ENCODE measurements around the gene GPR35.

Gene GPR35, protein sequence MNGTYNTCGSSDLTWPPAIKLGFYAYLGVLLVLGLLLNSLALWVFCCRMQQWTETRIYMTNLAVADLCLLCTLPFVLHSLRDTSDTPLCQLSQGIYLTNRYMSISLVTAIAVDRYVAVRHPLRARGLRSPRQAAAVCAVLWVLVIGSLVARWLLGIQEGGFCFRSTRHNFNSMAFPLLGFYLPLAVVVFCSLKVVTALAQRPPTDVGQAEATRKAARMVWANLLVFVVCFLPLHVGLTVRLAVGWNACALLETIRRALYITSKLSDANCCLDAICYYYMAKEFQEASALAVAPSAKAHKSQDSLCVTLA

DNA sequence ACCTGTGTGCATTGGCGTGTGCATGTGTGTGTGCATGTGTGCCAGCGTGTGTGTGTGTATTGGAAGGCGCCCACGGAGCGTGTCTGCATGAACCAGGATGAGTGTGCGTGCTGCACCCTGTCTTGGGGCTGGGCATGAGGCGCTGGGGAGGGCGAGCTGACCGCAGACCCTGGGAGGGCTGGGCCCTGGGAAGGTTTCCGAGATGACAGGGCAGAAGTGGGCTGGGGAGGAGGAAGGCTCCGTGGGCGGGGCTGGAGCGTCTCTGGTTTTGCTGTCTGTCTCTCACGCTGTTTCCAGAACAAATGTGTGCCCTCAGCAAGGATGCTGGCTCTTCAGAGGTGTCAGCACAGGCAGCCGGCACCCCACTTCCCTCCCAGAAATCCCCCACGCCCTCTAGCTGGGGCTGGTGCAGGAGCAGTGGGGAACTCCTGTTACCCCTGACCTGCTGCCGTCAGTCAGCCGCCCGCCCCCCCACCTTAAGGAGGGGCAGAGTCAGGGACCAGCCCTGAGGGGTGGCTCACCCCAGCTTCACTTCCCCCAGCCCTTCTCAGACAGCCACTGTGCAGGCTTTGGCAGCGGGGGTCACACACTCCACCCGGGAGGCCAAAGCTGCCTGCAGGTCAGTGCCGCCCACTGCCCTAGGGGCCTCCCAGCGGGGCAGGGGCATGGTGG is at the start of gene GPR35:
Gene GPR35 (plus strand): TSS at position 531 of the 672 bp plus-strand sequence. CDS start 4,473 bp downstream, outside the sequence.
- no peak within 1 kb of the TSS for H3K4me3 ChIP-seq
- H3K4me2 ChIP-seq, result peak within 1 kb of the TSS; percentile 86
- peaks cover under 1% of the 10 kb centered on the region; the same call in 1 of the 2 replicates for H3K36me3 ChIP-seq
- peak within 1 kb of the TSS; percentile 81 for H3K27ac ChIP-seq
- no peaks in the 10 kb centered on the region for H3K9me3 ChIP-seq
- H4K20me1 ChIP-seq, result peaks cover 8% of the 10 kb centered on the region; the same call in 1 of the 2 replicates
- TF ChIP-seq Cebpa-rat (IDR thresholded peaks at IDR 0.05), result no peak
- no peaks in the 10 kb centered on the region for H3K27me3 ChIP-seq
- H3K9ac ChIP-seq, result 0 out of 2 replicates have a peak within 1 kb of the TSS, but pooled peaks have one; percentile 39
- H3K4me1 ChIP-seq, result peaks cover 81% of the 10 kb centered on the region

DNA sequence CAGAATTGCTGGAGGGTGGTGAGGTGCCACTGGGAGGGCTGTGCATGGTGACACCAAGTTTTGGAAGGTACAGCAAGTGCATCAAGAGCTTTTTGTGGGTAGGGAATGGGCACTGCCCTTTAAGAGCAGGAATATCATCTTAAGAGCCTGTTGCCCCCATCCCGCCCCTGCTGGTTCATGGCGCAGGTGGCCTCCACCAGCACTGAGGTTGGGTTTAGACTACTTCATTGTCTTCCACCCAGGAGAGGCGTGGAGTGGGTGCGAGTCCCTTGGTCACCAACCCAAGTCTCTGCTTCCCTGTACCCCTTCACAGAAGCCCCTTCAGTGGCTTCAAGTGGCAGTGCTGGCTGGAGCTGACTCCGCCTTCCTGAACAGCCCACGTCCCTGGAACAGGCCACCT is 49.2 kb upstream of the GPR35 start:
- no peak for TF ChIP-seq Cebpa-rat (IDR thresholded peaks at IDR 0.05)
- no peak overlapping the region for H3K4me3 ChIP-seq
- H3K4me2 ChIP-seq, result no peak overlapping the region
- peaks cover 20% of the 10 kb centered on the region for H3K4me1 ChIP-seq
- H3K9me3 ChIP-seq, result 0 out of 2 replicates have a peak, but pooled peaks cover 3% of the 10 kb centered on the region
- no peaks in the 10 kb centered on the region for H3K27me3 ChIP-seq
- H3K9ac ChIP-seq, result no peak overlapping the region
- H3K36me3 ChIP-seq, result peaks cover 97% of the 10 kb centered on the region
- peaks cover 95% of the 10 kb centered on the region for H4K20me1 ChIP-seq
- no peak overlapping the region for H3K27ac ChIP-seq

DNA sequence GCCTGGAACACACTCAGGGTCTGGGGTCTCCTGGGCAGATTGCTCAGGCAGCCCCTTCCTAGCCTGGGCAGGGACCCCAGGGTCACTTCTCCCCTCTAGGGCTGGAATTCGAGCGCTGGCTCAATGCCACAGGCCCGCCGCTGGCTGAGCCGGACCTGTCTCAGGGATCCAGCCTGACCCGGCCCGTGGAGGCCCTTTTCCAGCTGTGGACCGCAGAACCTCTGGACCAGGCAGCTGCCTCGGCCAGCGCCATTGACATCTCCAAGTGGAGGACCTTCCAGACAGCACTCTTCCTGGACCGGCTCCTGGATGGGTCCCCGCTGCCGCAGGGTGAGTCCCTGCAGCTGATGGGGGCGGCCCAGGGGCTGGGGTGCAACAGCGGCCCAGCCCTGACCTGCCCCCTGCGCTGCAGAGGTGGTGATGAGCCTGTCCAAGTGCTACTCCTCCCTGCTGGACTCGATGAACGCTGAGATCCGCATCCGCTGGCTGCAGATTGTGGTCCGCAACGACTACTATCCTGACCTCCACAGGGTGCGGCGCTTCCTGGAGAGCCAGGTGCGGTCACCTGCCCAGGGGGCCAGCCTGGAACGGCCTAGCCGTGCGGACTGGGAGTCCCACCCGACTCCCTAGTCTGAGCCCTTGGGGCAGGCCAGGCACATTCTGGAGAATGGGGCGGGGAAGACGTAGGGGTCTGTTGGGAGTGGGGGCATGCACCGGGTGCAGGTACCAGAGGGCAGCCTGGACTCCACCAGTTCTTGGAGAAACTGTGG is 48.7 kb upstream of the GPR35 start:
- Histone ChIP-seq H3K9me3 (peaks cover 9% of the 10 kb centered on the region), H3K4me2 (no peak overlapping the region), H3K9ac (no peak overlapping the region), H3K4me1 (peaks cover 14% of the 10 kb centered on the region), H3K27me3 (no peaks in the 10 kb centered on the region), H3K27ac (no peak overlapping the region), H3K4me3 (no peak overlapping the region), H3K36me3 (peaks cover 100% of the 10 kb centered on the region), H4K20me1 (peaks cover 90% of the 10 kb centered on the region)
- no peak for TF ChIP-seq Cebpa-rat (IDR thresholded peaks at IDR 0.05)

DNA sequence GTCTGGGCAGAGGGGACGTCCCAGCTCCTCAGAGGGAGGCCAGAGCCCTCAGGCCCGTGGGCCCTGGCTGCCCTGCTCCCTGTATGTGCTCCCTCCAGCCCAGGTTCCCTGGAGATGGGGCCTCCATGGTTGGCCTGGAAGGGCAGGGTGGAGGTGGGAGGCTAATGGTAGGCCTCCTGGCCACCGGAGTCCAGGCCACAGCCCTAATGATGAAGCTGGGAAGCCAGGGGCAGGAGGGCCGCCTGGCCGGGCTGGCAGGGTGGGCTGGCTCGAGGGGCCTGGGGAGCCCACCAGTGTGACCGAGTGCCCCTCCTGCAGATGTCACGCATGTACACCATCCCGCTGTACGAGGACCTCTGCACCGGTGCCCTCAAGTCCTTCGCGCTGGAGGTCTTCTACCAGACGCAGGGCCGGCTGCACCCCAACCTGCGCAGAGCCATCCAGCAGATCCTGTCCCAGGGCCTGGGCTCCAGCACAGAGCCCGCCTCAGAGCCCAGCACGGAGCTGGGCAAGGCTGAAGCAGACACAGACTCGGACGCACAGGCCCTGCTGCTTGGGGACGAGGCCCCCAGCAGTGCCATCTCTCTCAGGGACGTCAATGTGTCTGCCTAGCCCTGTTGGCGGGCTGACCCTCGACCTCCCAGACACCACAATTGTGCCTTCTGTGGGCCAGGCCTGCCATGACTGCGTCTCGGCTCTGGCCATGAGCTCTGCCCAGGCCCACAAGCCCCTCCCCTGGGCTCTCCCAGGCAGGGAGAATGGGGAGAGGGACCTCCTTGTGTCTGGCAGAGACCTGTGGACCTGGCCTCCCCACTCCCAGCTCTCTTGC is 47.8 kb upstream of the GPR35 start:
- Histone ChIP-seq H3K27me3 (no peaks in the 10 kb centered on the region), H3K27ac (0 out of 2 replicates have a peak overlapping the region, but pooled peaks have one; percentile 11), H3K9me3 (peaks cover 11% of the 10 kb centered on the region), H4K20me1 (peaks cover 81% of the 10 kb centered on the region), H3K9ac (no peak overlapping the region), H3K36me3 (peaks cover 96% of the 10 kb centered on the region), H3K4me2 (no peak overlapping the region), H3K4me3 (no peak overlapping the region), H3K4me1 (peaks cover 21% of the 10 kb centered on the region)
- TF ChIP-seq Cebpa-rat (IDR thresholded peaks at IDR 0.05), result no peak

DNA sequence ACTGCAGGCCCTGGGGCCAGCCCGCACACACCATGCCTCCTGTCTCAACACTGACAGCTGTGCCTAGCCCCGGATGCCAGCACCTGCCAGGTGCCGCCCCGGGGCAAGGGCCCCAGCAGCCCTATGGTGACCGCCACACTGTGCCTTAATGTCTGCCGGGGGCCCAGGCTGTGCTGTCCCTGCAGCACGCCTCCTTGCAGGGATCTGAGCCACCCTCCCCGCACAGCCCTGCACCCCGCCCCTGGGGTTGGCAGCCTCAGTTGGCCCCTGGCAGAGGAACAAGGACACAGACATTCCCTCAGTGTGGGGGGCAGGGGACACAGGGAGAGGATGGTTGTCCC is 47.2 kb upstream of the GPR35 start:
- Histone ChIP-seq H3K9me3 (peaks cover 11% of the 10 kb centered on the region), H4K20me1 (peaks cover 75% of the 10 kb centered on the region), H3K9ac (no peak overlapping the region), H3K27ac (0 out of 2 replicates have a peak overlapping the region, but pooled peaks have one; percentile 11), H3K4me1 (peaks cover 27% of the 10 kb centered on the region), H3K4me2 (no peak overlapping the region), H3K4me3 (no peak overlapping the region), H3K27me3 (no peaks in the 10 kb centered on the region), H3K36me3 (peaks cover 96% of the 10 kb centered on the region)
- TF ChIP-seq Cebpa-rat (IDR thresholded peaks at IDR 0.05), result no peak

DNA sequence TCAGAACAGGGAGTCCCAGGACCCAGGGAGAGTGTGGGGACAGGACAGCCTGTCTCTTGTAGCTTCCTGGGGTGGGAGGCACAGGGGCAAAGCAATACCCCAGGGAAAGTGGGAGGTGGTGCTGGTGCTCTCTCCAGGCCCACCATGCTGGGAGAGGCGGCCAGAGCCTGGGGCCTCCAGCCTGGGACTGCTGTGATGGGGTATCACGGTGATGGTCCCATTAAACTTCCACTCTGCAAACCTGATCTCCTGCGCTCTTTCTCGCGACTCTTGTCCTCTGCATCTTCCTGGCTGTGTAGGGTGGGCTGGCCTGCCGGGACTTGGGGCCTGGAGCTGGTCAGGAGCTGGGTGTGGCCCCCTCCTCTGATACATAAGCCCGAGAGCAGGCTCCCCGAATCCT is 46.8 kb upstream of the GPR35 start:
- H3K9me3 ChIP-seq, result peaks cover 11% of the 10 kb centered on the region
- H3K27ac ChIP-seq, result 0 out of 2 replicates have a peak overlapping the region, but pooled peaks have one; percentile 11
- peaks cover 95% of the 10 kb centered on the region for H3K36me3 ChIP-seq
- no peaks in the 10 kb centered on the region for H3K27me3 ChIP-seq
- no peak overlapping the region for H3K4me3 ChIP-seq
- H3K9ac ChIP-seq, result no peak overlapping the region
- TF ChIP-seq Cebpa-rat (IDR thresholded peaks at IDR 0.05), result no peak
- H4K20me1 ChIP-seq, result peaks cover 71% of the 10 kb centered on the region
- H3K4me2 ChIP-seq, result no peak overlapping the region
- H3K4me1 ChIP-seq, result peaks cover 31% of the 10 kb centered on the region

DNA sequence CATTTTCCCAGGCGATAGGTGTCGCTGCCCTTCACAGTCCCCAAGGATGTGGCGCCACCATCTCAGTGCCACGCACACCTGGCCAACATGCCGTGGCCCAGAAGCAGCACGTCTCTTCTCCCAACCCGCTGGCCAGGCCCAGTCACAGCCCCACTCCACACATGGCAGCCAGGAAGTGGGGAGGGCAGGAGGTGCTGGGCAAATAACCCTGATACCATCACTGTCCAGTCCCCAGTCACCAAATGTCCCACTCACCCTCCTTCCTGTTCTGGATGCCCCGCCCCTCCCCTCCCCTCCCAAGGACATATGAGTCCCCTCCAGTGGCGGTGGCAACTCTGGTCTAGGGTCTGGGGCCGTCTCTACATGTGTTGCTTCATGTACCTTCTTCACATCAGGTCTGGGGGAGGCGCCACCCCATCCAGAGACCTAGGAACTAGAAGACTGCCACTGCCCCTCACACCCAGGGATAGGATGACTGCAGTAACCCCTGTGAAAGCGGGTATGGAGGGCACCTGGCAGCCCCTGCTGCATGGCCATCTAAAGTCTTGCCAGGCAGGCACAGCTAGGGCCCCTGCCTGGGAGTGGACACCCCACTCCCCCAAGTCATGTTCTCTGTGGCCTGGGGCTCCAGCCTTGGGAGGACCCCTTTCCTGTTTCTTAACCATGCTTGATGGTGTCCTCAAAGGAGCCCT is 46.1 kb upstream of the GPR35 start:
- no peak for TF ChIP-seq Cebpa-rat (IDR thresholded peaks at IDR 0.05)
- H3K4me2 ChIP-seq, result no peak overlapping the region
- no peaks in the 10 kb centered on the region for H3K27me3 ChIP-seq

DNA sequence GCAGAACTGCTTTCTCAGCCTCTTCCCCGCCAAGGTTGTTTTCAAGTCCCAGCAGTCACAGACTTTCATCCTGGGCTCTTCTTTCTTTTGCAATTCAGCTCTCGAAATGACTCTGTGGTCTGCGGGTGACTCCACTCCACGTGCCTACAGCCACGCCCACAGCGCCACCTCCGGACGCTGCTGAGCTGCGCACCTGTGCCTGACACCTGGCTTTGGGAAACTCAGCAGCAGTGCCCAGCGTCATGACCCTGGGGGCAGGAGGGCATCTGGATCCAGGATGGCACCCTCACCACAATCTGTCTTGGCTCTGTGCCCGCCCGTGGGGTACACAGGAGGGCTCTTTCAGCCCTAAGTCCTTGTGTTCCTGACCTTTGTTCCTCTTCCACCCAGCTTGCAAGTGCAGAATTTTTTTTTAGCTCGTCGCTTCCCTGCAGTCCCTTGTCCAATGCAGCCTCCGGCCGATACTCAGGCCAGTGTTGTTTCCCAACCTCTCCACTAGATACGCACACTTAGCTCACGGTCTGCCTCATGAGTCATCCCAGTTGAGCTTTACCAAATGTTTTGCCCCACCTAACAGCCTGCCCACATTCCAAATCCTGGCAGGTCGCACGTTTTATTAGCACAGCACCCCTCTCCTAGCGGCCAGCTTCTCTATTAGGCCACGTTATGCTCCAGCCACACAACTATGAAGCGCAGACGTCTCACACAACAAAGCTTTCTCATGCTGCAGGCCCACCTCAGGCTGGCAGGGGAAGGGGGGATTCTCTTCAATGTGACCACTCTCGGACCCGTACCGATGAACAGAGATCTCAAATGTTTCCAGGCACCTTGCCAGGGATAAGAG is 45.3 kb upstream of the GPR35 start:
- TF ChIP-seq Cebpa-rat (IDR thresholded peaks at IDR 0.05), result no peak
- no peak overlapping the region for H3K4me3 ChIP-seq
- H3K4me1 ChIP-seq, result peaks cover 43% of the 10 kb centered on the region
- H4K20me1 ChIP-seq, result peaks cover 59% of the 10 kb centered on the region
- peak overlapping the region; percentile 56 for H3K27ac ChIP-seq
- no peak overlapping the region for H3K4me2 ChIP-seq
- H3K27me3 ChIP-seq, result no peaks in the 10 kb centered on the region
- H3K9ac ChIP-seq, result 0 out of 2 replicates have a peak overlapping the region, but pooled peaks have one; percentile 19
- peaks cover 84% of the 10 kb centered on the region for H3K36me3 ChIP-seq
- peaks cover 11% of the 10 kb centered on the region for H3K9me3 ChIP-seq

More for the DNA sequence above, 46.1 kb upstream of the GPR35 start:
- Histone ChIP-seq H4K20me1 (peaks cover 64% of the 10 kb centered on the region), H3K4me1 (peaks cover 38% of the 10 kb centered on the region), H3K9ac (no peak overlapping the region), H3K27ac (peak overlapping the region; percentile 45), H3K4me3 (no peak overlapping the region), H3K36me3 (peaks cover 91% of the 10 kb centered on the region), H3K9me3 (peaks cover 11% of the 10 kb centered on the region)
